Superior temporal gyrus (tissue), 1 donor: ENCODE results near the gene NAT10.
"Not testable (repeated sequence)": the region's sequence is repeated elsewhere in the genome, so short reads cannot be mapped to it uniquely, and the experiment has no call there.

Source experiments
- DNase-seq: peaks from one replicate; pipeline ENCODE4 v3.0.0-alpha.2; 2016; ENCODE audit errors: extremely low spot score

NAT10 gene

GRCh38 chr11:34105079-34105956 lies at the start of gene NAT10:
TSS of gene NAT10 (plus strand) at chr11:34105629. CDS start at chr11:34108226, 2,597 bp downstream.
- DNase-seq = peak; percentile 99

GRCh38 chr11:34056672-34057071 lies 48.8 kb upstream of the NAT10 start:
- DNase-seq = no peak

- DNase-seq = no peak
Measured at GRCh38 chr11:34063061-34063795, 42.2 kb upstream of the NAT10 start.

GRCh38 chr11:34064291-34064690 lies 41.1 kb upstream of the NAT10 start:
- no peak for DNase-seq

- no peak for DNase-seq
Measured at GRCh38 chr11:34065505-34066203, 39.8 kb upstream of the NAT10 start.

GRCh38 chr11:34066766-34067165 lies 38.7 kb upstream of the NAT10 start:
- DNase-seq = not testable (repeated sequence)

- DNase-seq = no peak
Measured at GRCh38 chr11:34067383-34068065, 37.9 kb upstream of the NAT10 start.

GRCh38 chr11:34068111-34068510 lies 37.3 kb upstream of the NAT10 start:
- peak; percentile 41 for DNase-seq

GRCh38 chr11:34071306-34071705 lies 34.1 kb upstream of the NAT10 start:
- DNase-seq = not testable (repeated sequence)

- no peak for DNase-seq
Measured at GRCh38 chr11:34072041-34072440, 33.4 kb upstream of the NAT10 start.

GRCh38 chr11:34072832-34073231 lies 32.6 kb upstream of the NAT10 start:
- DNase-seq = no peak

GRCh38 chr11:34074391-34074790 lies 31.0 kb upstream of the NAT10 start:
- no peak for DNase-seq

GRCh38 chr11:34075178-34075820 lies 30.1 kb upstream of the NAT10 start:
- no peak for DNase-seq

GRCh38 chr11:34080609-34081008 lies 24.8 kb upstream of the NAT10 start:
- no peak for DNase-seq

- DNase-seq = no peak
Measured at GRCh38 chr11:34084637-34085036, 20.8 kb upstream of the NAT10 start.

- no peak for DNase-seq
Measured at GRCh38 chr11:34086554-34087283, 18.7 kb upstream of the NAT10 start.

GRCh38 chr11:34091825-34092224 lies 13.6 kb upstream of the NAT10 start:
- DNase-seq = no peak

GRCh38 chr11:34094900-34095299 lies 10.5 kb upstream of the NAT10 start:
- DNase-seq = not testable (repeated sequence)

- DNase-seq = no peak
Measured at GRCh38 chr11:34098813-34099212, 6.6 kb upstream of the NAT10 start.

GRCh38 chr11:34104680-34105078 lies 750 bp upstream of the NAT10 start:
- no peak for DNase-seq
